Calu3 (cell line): ENCODE results near the gene NUDT1. TPM values are rescaled to one million over a fixed set of nuclear protein-coding genes. Genes with fewer than 3 reads are reported as not detected.

Experiments used
- BruUV-seq: library from RNA; stranded (reverse); fragments of 400-500 nt; replicated peaks from 2 replicates; lab custom pipeline; 2021; lab: Mats Ljungman, UMichigan
- CTCF ChIA-PET: fragments of 300-600 bp; sonication (Branson Sonifier 250); formaldehyde crosslinking; loops from one replicate; lab custom pipeline; 2022; ENCODE audit warnings: antibody characterized with exemption; lab: Charles Lee
- DNase-seq: peaks from one replicate; pipeline ENCODE4 v3.0.0; 2022
- H3K27ac Mint-ChIP-seq: one replicate; pipeline ENCODE4 v1.8.0; 2022; ENCODE audit warnings: mixed read lengths; ENCODE audit not compliant: unreplicated experiment
- H3K27me3 Mint-ChIP-seq: one replicate; pipeline ENCODE4 v1.8.0; 2022; ENCODE audit warnings: mixed read lengths; ENCODE audit not compliant: unreplicated experiment
- H3K36me3 Mint-ChIP-seq: one replicate; pipeline ENCODE4 v1.8.0; 2022; ENCODE audit warnings: mild to moderate bottlenecking, moderate library complexity, mixed read lengths; ENCODE audit not compliant: insufficient read depth, unreplicated experiment
- H3K4me1 Mint-ChIP-seq: one replicate; pipeline ENCODE4 v1.8.0; 2022; ENCODE audit warnings: mild to moderate bottlenecking, low read depth, mixed read lengths; ENCODE audit not compliant: unreplicated experiment
- H3K4me3 Mint-ChIP-seq: one replicate; pipeline ENCODE4 v1.8.0; 2022; ENCODE audit warnings: mild to moderate bottlenecking, low read depth, moderate library complexity, mixed read lengths; ENCODE audit not compliant: unreplicated experiment
- H3K9me3 Mint-ChIP-seq: one replicate; pipeline ENCODE4 v1.8.0; 2022; ENCODE audit warnings: low read depth, mixed read lengths; ENCODE audit not compliant: unreplicated experiment
- intact Hi-C: fragments of 100-400 bp; cut with micrococcal nuclease; formaldehyde crosslinking; loops from one replicate; pipeline ENCODE4 v1.10.0; 2022; ENCODE audit not compliant: unreplicated experiment
- total RNA-seq: library from RNA; stranded (reverse); gene quantifications from 2 replicates; pipeline ENCODE4 v1.2.3, GENCODE V29; 2022
- TF ChIP-seq, protein P1 (sequence below): fragments of 200-600 bp; IDR thresholded peaks from one replicate; pipeline ENCODE4 v1.8.0; 2022; ENCODE audit warnings: antibody characterized with exemption; ENCODE audit not compliant: unreplicated experiment

NUDT1 gene
- total RNA-seq, 1 experiment from 2014 or later: 65.6 TPM

DNA sequence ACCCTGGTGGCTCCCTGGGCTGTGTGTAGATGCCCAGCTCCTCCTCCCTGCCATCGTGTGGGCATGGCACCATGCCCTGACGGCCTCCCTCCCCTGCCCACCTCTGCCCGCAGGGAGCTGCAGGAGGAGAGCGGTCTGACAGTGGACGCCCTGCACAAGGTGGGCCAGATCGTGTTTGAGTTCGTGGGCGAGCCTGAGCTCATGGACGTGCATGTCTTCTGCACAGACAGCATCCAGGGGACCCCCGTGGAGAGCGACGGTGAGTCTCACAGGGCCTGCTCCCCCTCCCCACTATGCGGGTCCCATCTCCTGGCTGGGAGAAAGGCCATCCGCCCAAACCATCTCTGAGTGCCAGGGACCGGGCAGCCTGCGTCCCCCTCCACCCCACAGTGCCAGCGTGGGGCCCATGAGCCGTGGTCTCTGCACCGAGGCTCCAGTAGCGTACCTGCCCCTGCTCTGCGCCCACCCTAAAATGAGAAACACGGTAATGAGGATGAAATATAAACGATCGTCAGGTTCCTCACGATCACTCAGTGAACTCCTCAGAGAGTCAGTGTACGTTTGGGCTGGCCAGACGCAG lies 7.8 kb downstream of the NUDT1 start:
- H3K27me3 Mint-ChIP-seq: no peaks in the 10 kb centered on the region
- TF ChIP-seq, protein P1, sequence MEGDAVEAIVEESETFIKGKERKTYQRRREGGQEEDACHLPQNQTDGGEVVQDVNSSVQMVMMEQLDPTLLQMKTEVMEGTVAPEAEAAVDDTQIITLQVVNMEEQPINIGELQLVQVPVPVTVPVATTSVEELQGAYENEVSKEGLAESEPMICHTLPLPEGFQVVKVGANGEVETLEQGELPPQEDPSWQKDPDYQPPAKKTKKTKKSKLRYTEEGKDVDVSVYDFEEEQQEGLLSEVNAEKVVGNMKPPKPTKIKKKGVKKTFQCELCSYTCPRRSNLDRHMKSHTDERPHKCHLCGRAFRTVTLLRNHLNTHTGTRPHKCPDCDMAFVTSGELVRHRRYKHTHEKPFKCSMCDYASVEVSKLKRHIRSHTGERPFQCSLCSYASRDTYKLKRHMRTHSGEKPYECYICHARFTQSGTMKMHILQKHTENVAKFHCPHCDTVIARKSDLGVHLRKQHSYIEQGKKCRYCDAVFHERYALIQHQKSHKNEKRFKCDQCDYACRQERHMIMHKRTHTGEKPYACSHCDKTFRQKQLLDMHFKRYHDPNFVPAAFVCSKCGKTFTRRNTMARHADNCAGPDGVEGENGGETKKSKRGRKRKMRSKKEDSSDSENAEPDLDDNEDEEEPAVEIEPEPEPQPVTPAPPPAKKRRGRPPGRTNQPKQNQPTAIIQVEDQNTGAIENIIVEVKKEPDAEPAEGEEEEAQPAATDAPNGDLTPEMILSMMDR: no peak
- intact Hi-C loops: loop anchor here (5.0 kb wide), 1 partner anchor 102 kb away; the partner anchor contains the start of gene EIF3B
- H3K9me3 Mint-ChIP-seq: no peaks in the 10 kb centered on the region
- peaks cover 18% of the 10 kb centered on the region for H3K4me1 Mint-ChIP-seq
- CTCF ChIA-PET: interaction anchor here (0.7 to 1.3 kb wide), 2 partner anchors 16 to 64 kb away, joined by 3 read pairs; partner anchors contain the start of gene SNX8
- no TSS peak for BruUV-seq
- peaks cover 38% of the 10 kb centered on the region for H3K36me3 Mint-ChIP-seq
- no peak for DNase-seq
- no peak overlapping the region for H3K27ac Mint-ChIP-seq
- no peak overlapping the region for H3K4me3 Mint-ChIP-seq

DNA sequence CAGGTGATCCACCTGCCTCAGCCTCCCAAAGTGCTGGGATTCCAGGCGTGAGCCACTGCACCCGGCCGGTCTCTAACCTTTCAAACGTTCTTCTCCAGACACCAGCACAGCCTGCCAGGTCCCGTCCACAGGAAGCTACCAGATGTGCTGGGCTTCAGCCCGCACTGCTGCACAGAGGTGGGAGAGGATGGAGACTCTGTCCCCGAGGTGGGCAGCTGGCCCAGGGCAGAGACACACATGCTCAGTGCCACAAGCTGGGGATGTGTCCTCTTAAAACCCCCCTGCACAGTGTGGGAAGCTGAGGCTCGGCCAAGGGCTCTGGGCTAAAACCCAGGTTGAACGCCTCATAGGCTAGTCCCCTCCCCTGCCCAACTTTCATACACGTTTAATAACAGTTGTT lies 9.4 kb downstream of the NUDT1 start:
- peaks cover 48% of the 10 kb centered on the region for H3K36me3 Mint-ChIP-seq

DNA sequence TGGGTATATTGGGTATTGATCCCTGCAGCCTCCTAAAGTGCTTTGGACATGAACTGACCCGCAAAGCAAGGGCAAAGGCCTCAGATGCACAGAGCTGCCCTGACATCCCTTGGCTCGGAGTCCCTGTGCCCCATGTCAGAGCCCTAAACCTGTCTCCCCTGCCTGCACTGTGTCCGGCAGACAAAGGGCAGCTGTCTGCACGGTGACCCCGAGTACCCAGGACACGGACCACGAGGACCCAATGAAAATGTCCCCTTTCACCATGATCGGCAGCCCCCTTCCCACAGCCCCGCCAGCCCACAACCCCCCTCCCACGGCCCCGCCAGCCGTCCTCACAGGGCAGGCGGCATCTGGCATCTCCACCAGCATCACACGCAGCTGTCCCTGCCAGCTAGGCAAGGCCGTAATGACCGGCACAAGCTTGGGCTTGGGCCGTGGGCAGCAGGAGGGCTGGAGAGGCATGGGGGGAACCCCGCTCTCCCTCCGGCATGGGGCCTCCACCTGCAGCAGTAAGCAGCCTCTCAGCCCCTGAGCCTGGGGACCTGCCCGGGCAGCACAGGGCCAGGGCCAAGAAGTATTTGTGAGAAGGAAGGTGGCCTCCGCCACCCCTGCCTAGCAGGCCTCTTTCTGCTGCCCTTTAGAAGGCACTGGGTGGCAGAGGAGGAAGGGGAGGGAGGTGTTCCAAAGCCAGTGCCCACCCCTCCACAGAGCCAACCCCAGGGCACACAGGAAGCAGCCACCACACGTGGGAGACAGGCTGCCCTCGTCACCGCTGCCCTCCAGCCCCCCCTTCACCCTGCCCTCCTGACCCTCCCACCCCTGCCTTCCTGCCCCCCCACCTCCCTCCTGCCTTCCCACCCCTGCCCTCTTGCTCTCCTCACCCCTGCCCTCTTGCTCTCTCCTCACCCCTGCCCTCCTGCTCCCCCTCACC lies 10.1 kb downstream of the NUDT1 start:
- peaks cover 48% of the 10 kb centered on the region for H3K36me3 Mint-ChIP-seq
- H3K9me3 Mint-ChIP-seq: no peaks in the 10 kb centered on the region
- no peak for DNase-seq
- peaks cover 24% of the 10 kb centered on the region for H3K4me1 Mint-ChIP-seq
- no TSS peak for BruUV-seq
- H3K4me3 Mint-ChIP-seq: no peak overlapping the region
- TF ChIP-seq, protein P1: no peak
- CTCF ChIA-PET: interaction anchor here (0.7 to 1.4 kb wide), 2 partner anchors 9 to 10 kb away, joined by 3 to 4 read pairs; partner anchors contain the start of genes MRM2 and NUDT1
- no peaks in the 10 kb centered on the region for H3K27me3 Mint-ChIP-seq
- H3K27ac Mint-ChIP-seq: no peak overlapping the region
- intact Hi-C loops: no loop called here

More for the DNA sequence above, 9.4 kb downstream of the NUDT1 start:
- no peak for DNase-seq
- CTCF ChIA-PET: interaction anchor here (1.4 kb wide), 1 partner anchor 9 kb away, joined by 3 read pairs; no protein-coding TSS in a partner anchor
- intact Hi-C loops: no loop called here
- no TSS peak for BruUV-seq
- Mint-ChIP-seq H3K4me3 (no peak overlapping the region), H3K9me3 (no peaks in the 10 kb centered on the region), H3K4me1 (peaks cover 24% of the 10 kb centered on the region), H3K27ac (no peak overlapping the region), H3K27me3 (no peaks in the 10 kb centered on the region)
- TF ChIP-seq, protein P1: no peak

DNA sequence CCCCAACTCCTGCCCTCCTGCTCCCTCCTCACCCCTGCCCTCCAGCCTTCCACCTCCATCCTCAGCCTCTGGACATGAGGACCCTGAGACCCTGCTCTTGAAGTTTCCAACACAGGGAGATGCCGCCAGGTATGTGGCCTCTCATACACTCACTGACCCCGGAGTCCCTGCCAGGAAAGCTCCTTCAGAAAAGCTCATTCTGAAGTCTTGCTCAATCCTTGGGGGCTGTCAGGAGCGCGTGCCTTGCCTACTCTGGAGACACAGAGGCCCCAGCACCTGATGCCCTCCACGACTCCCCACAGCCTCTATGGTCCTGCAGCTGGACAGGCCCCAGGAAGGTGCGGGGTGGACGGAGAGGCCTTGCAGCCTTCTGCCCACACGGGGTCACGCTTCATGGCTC lies 11.0 kb downstream of the NUDT1 start:
- no peak overlapping the region for H3K4me3 Mint-ChIP-seq
- no TSS peak for BruUV-seq
- intact Hi-C loops: no loop called here
- no peak overlapping the region for H3K27ac Mint-ChIP-seq
- no peaks in the 10 kb centered on the region for H3K9me3 Mint-ChIP-seq
- H3K27me3 Mint-ChIP-seq: no peaks in the 10 kb centered on the region
- CTCF ChIA-PET: no interaction called here
- H3K4me1 Mint-ChIP-seq: peaks cover 22% of the 10 kb centered on the region
- peaks cover 49% of the 10 kb centered on the region for H3K36me3 Mint-ChIP-seq
- TF ChIP-seq, protein P1: no peak
- no peak for DNase-seq
